ENCODE data around the gene DGKB. TPM values are rescaled to one million over a fixed set of nuclear protein-coding genes. Genes with fewer than 3 reads are reported as not detected.
A peak's percentile ranks its signal among the peaks of the same experiment; 100 is the strongest.

DGKB gene
- total RNA-seq, 6 experiments from 2014 or later = 0.23 to 0.76 (median 0.61) TPM

- no peak for TF ChIP-seq CTCF (IDR thresholded peaks at IDR 0.05)
- Mint-ChIP-seq H3K4me1 (ENCODE audit: low read depth) (no peaks in the 10 kb centered on the region), H3K9me3 (peaks cover 13% of the 10 kb centered on the region), H3K27me3 (ENCODE audit: insufficient read depth) (no peaks in the 10 kb centered on the region), H3K27ac (no peak overlapping the region), H3K36me3 (ENCODE audit: low read depth) (peaks cover 5% of the 10 kb centered on the region; the same call in 1 of the 2 replicates), H3K4me3 (no peak overlapping the region)
- no peak for DNase-seq
These were observed 262.8 kb downstream of the DGKB start for GRCh38 chr7:14639801-14640200.

GRCh38 chr7:14639329-14639728 lies 263.2 kb downstream of the DGKB start:
- H3K4me3 Mint-ChIP-seq = no peak overlapping the region
- peaks cover under 1% of the 10 kb centered on the region; the same call in 1 of the 2 replicates for H3K36me3 Mint-ChIP-seq (ENCODE audit: low read depth)
- no peaks in the 10 kb centered on the region for H3K4me1 Mint-ChIP-seq (ENCODE audit: low read depth)
- peaks cover 8% of the 10 kb centered on the region for H3K9me3 Mint-ChIP-seq
- H3K27ac Mint-ChIP-seq = no peak overlapping the region
- H3K27me3 Mint-ChIP-seq (ENCODE audit: insufficient read depth) = no peaks in the 10 kb centered on the region
- TF ChIP-seq CTCF (IDR thresholded peaks at IDR 0.05) = no peak
- no peak for DNase-seq

GRCh38 chr7:14637968-14638367 lies 264.6 kb downstream of the DGKB start:
- Mint-ChIP-seq H3K4me3 (no peak overlapping the region), H3K27ac (no peak overlapping the region), H3K36me3 (ENCODE audit: low read depth) (no peaks in the 10 kb centered on the region), H3K27me3 (ENCODE audit: insufficient read depth) (no peaks in the 10 kb centered on the region), H3K4me1 (ENCODE audit: low read depth) (no peaks in the 10 kb centered on the region), H3K9me3 (no peaks in the 10 kb centered on the region; the same call in 1 of the 2 replicates)
- 0 out of 2 replicates have a peak, but pooled peaks have one; percentile 19 for TF ChIP-seq CTCF (IDR thresholded peaks at IDR 0.05)
- no peak for DNase-seq

GRCh38 chr7:14635955-14636354 lies 266.6 kb downstream of the DGKB start:
- Mint-ChIP-seq H3K4me3 (no peak overlapping the region), H3K27me3 (ENCODE audit: insufficient read depth) (no peaks in the 10 kb centered on the region), H3K4me1 (ENCODE audit: low read depth) (peaks cover 4% of the 10 kb centered on the region; the same call in 1 of the 2 replicates), H3K9me3 (no peaks in the 10 kb centered on the region), H3K36me3 (ENCODE audit: low read depth) (no peaks in the 10 kb centered on the region), H3K27ac (no peak overlapping the region)
- no peak for DNase-seq
- no peak for TF ChIP-seq CTCF (IDR thresholded peaks at IDR 0.05)

GRCh38 chr7:14630048-14630447 lies 272.5 kb downstream of the DGKB start:
- Mint-ChIP-seq H3K4me3 (no peak overlapping the region), H3K36me3 (ENCODE audit: low read depth) (no peaks in the 10 kb centered on the region), H3K4me1 (ENCODE audit: low read depth) (peaks cover 4% of the 10 kb centered on the region; the same call in 1 of the 2 replicates), H3K27ac (no peak overlapping the region), H3K27me3 (ENCODE audit: insufficient read depth) (no peaks in the 10 kb centered on the region; the same call in 1 of the 2 replicates), H3K9me3 (peaks cover 4% of the 10 kb centered on the region; the same call in 1 of the 2 replicates)
- TF ChIP-seq CTCF (IDR thresholded peaks at IDR 0.05) = no peak
- no peak for DNase-seq
